PFSK-1 (cell line): Measurements from ENCODE around the gene EIF4EBP2.

ENCODE experiments used
- FOXP2 ChIP-seq: optimal IDR thresholded peaks from 2 replicates; pipeline ENCODE3; 2011; ENCODE audit warnings: borderline replicate concordance, control low read depth, inconsistent platforms; ENCODE audit not compliant: insufficient read depth; ENCODE audit errors: extremely low read length, extremely low read depth
- POLR2AphosphoS5 ChIP-seq: IDR thresholded peaks from 2 replicates; pipeline ENCODE4 v1.6.1; 2012; ENCODE audit warnings: low read depth, mild to moderate bottlenecking, control low read depth, low read length, moderate library complexity
- REST ChIP-seq, 2 experiments: IDR thresholded peaks; 2 replicates each; pipeline versions ENCODE4 v1.6.1 to v1.8.0; 2011 to 2012; ENCODE audit warnings: low read depth in 2 of 2, low read length in 2 of 2, control low read depth in 1 of 2, inconsistent platforms in 1 of 2, mild to moderate bottlenecking in 1 of 2, moderate library complexity in 1 of 2; ENCODE audit not compliant: insufficient read depth in 1 of 2
- SIN3A ChIP-seq: IDR thresholded peaks from 2 replicates; pipeline ENCODE4 v1.6.1; 2012; ENCODE audit warnings: mild to moderate bottlenecking, low read length, moderate library complexity, borderline replicate concordance; ENCODE audit not compliant: insufficient read depth
- TAF1 ChIP-seq: IDR thresholded peaks from 2 replicates; pipeline ENCODE4 v1.6.1; 2012; ENCODE audit warnings: low read length, control low read depth, borderline replicate concordance; ENCODE audit not compliant: insufficient read depth

GRCh38 chr10:70371846-70372245 is 32.1 kb upstream of the EIF4EBP2 start:
- TF ChIP-seq POLR2AphosphoS5 = no peak
- TF ChIP-seq REST (IDR thresholded peaks at IDR 0.05; ENCODE audit: insufficient read depth in 1 of 2, low read depth in 2 of 2, low read length in 2 of 2) = no peak
- no peak for TF ChIP-seq SIN3A
- TF ChIP-seq FOXP2 = no peak
- TF ChIP-seq TAF1 = no peak
